ENCODE results near the gene ERCC6.

ERCC6 gene

DNA sequence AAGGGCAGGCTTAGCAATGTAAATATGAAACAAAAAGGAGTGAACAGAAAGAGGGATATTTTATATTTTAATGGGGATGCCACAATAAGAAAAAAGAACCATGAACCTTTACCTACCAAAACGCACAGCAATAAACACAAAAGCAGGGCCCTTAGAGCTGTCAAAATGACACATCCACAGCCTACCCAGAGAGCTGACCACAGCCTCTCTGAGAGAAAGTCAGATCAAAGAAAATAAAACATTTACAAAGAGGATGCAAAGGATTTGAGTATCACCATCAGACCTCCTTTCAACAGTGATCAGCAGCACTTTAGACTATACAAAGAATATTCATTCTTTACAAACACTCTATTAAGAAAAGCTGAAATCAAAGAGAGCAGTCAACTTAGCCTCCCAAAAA lies 52.9 kb downstream of the ERCC6 start:
- no peaks in the 10 kb centered on the region for H3K9me2 ChIP-seq (replicated peaks; ENCODE audit: control insufficient read depth, low read length)
- no peaks in the 10 kb centered on the region for H3K79me2 ChIP-seq (ENCODE audit: control insufficient read depth, low read length)
- no peaks in the 10 kb centered on the region for H3K9me3 ChIP-seq (ENCODE audit: control insufficient read depth, insufficient read depth, low read length)
- no peaks in the 10 kb centered on the region for H3K4me1 ChIP-seq (ENCODE audit: control insufficient read depth, low read length)
- TF ChIP-seq EZH2phosphoT487 (IDR thresholded peaks at IDR 0.05; ENCODE audit: borderline replicate concordance, low read length): no peak
- TF ChIP-seq, protein P1, sequence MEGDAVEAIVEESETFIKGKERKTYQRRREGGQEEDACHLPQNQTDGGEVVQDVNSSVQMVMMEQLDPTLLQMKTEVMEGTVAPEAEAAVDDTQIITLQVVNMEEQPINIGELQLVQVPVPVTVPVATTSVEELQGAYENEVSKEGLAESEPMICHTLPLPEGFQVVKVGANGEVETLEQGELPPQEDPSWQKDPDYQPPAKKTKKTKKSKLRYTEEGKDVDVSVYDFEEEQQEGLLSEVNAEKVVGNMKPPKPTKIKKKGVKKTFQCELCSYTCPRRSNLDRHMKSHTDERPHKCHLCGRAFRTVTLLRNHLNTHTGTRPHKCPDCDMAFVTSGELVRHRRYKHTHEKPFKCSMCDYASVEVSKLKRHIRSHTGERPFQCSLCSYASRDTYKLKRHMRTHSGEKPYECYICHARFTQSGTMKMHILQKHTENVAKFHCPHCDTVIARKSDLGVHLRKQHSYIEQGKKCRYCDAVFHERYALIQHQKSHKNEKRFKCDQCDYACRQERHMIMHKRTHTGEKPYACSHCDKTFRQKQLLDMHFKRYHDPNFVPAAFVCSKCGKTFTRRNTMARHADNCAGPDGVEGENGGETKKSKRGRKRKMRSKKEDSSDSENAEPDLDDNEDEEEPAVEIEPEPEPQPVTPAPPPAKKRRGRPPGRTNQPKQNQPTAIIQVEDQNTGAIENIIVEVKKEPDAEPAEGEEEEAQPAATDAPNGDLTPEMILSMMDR (IDR thresholded peaks at IDR 0.05; ENCODE audit: low read depth, low read length, poor library complexity, severe bottlenecking): no peak
- no peaks in the 10 kb centered on the region for H3K36me3 ChIP-seq (ENCODE audit: control insufficient read depth, low read length)
- H3K4me3 ChIP-seq (ENCODE audit: low read length): no peak overlapping the region
- no peaks in the 10 kb centered on the region for H3F3A ChIP-seq (ENCODE audit: control insufficient read depth, insufficient read depth)
- H4K20me1 ChIP-seq (ENCODE audit: control insufficient read depth, insufficient read depth, low read depth, low read length): no peaks in the 10 kb centered on the region
- H3K27me3 ChIP-seq (ENCODE audit: control insufficient read depth, low read length): no peaks in the 10 kb centered on the region
- H3K4me2 ChIP-seq (ENCODE audit: low read length): no peak overlapping the region
- H3K27ac ChIP-seq (ENCODE audit: low read depth, low read length): no peak overlapping the region

DNA sequence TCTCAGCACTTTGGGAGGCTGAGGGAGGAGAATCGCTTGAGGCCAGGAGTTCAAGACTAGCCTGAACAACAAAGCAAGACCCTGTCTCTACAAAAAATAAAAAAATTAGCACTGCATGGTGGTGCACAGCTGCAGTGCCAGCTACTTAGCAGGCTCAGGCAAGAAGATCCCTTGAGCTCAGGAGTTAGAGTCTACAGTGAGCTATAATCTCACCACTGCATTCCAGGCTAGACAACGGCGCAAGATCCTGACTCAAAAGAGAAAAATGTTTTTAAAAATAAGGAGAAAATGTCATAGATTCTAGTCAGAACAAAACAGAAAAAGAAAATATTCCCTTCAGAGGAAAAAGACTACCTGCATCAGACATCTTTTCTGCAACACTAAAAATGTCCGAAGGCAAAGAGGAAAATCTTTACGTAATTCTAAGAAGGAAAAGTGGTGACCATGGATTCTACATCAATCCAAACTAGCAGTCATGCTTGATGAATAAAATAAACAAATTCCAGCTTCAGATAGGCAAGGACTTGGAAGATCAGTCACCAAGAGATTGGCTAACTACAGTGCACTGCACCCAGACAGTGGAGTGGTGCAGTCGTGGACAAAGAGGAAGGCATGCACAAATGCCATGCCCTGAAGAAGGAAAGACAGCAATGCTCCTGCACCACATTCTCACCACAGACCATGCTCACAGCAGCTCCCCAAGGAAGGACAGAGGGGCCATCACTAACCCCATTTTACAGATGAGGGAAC lies 54.3 kb downstream of the ERCC6 start:
- H4K20me1 ChIP-seq (ENCODE audit: control insufficient read depth, insufficient read depth, low read depth, low read length): no peaks in the 10 kb centered on the region
- TF ChIP-seq, protein P1 (IDR thresholded peaks at IDR 0.05; ENCODE audit: low read depth, low read length, poor library complexity, severe bottlenecking): no peak
- no peak for TF ChIP-seq EZH2phosphoT487 (IDR thresholded peaks at IDR 0.05; ENCODE audit: borderline replicate concordance, low read length)
- no peaks in the 10 kb centered on the region for H3K79me2 ChIP-seq (ENCODE audit: control insufficient read depth, low read length)
- no peak overlapping the region for H3K4me2 ChIP-seq (ENCODE audit: low read length)
- H3K27ac ChIP-seq (ENCODE audit: low read depth, low read length): no peak overlapping the region
- no peaks in the 10 kb centered on the region for H3F3A ChIP-seq (ENCODE audit: control insufficient read depth, insufficient read depth)
- H3K4me3 ChIP-seq (ENCODE audit: low read length): no peak overlapping the region
- H3K9me3 ChIP-seq (ENCODE audit: control insufficient read depth, insufficient read depth, low read length): no peaks in the 10 kb centered on the region
- no peaks in the 10 kb centered on the region for H3K27me3 ChIP-seq (ENCODE audit: control insufficient read depth, low read length)
- H3K9me2 ChIP-seq (replicated peaks; ENCODE audit: control insufficient read depth, low read length): no peaks in the 10 kb centered on the region
- H3K36me3 ChIP-seq (ENCODE audit: control insufficient read depth, low read length): no peaks in the 10 kb centered on the region
- no peaks in the 10 kb centered on the region for H3K4me1 ChIP-seq (ENCODE audit: control insufficient read depth, low read length)

DNA sequence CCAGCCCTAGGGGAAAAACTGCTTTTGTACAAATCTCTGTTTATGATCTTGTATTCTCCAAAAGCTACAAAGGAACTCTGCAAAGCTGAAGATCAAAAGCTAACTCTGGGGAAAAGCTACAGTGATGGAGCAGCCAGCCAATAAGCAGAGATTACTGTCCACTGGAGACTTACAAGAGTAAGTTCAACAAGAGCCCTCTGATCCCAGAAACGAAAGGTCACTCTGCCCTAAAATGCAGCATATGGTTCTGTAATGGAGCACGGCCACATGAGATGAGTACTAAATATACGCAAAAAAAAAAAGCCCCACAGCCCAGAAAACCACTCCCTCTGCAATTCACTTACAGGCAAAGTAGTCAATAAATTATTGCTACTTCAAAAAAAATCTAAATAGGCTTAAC lies 60.1 kb downstream of the ERCC6 start:
- Histone ChIP-seq H3K36me3 (ENCODE audit: control insufficient read depth, low read length) (peaks cover 7% of the 10 kb centered on the region), H3K79me2 (ENCODE audit: control insufficient read depth, low read length) (no peaks in the 10 kb centered on the region), H3K4me1 (ENCODE audit: control insufficient read depth, low read length) (no peaks in the 10 kb centered on the region), H4K20me1 (ENCODE audit: control insufficient read depth, insufficient read depth, low read depth, low read length) (no peaks in the 10 kb centered on the region), H3K27me3 (ENCODE audit: control insufficient read depth, low read length) (no peaks in the 10 kb centered on the region), H3F3A (ENCODE audit: control insufficient read depth, insufficient read depth) (no peaks in the 10 kb centered on the region), H3K4me3 (ENCODE audit: low read length) (no peak overlapping the region), H3K27ac (ENCODE audit: low read depth, low read length) (no peak overlapping the region), H3K9me2 (replicated peaks; ENCODE audit: control insufficient read depth, low read length) (no peaks in the 10 kb centered on the region), H3K4me2 (ENCODE audit: low read length) (no peak overlapping the region), H3K9me3 (ENCODE audit: control insufficient read depth, insufficient read depth, low read length) (no peaks in the 10 kb centered on the region)
- no peak for TF ChIP-seq EZH2phosphoT487 (IDR thresholded peaks at IDR 0.05; ENCODE audit: borderline replicate concordance, low read length)
- TF ChIP-seq, protein P1 (IDR thresholded peaks at IDR 0.05; ENCODE audit: low read depth, low read length, poor library complexity, severe bottlenecking): no peak
